Spleen (tissue), 11 donors: ENCODE results near the gene NTN1. TPM values are rescaled to one million over a fixed set of nuclear protein-coding genes. Genes with fewer than 3 reads are reported as not detected.
"Not testable (repeated sequence)": the region's sequence is repeated elsewhere in the genome, so short reads cannot be mapped to it uniquely, and the experiment has no call there.

Experiments used
- DNase-seq: peaks from one replicate; pipeline ENCODE4 v3.0.0-alpha.2; 2020
- H3K27ac ChIP-seq, 8 donors: fragments of 200-600 bp; sonication (generic) in 7 of 8; 1 replicate in 4 of 8; 2 replicates in 4 of 8; pipeline versions ENCODE4 v1.5.0 to v1.8.0; 2016 to 2021; ENCODE audit warnings: inconsistent platforms in 4 of 8, mild to moderate bottlenecking in 4 of 8, moderate library complexity in 1 of 8
- H3K27me3 ChIP-seq, 7 donors: fragments of 200-600 bp; sonication (generic) in 6 of 7; replicated peaks in 1 of 7; 1 replicate in 4 of 7; 2 replicates in 3 of 7; pipeline versions ENCODE4 v1.5.0 to v1.8.0; 2016 to 2021; ENCODE audit warnings: inconsistent platforms in 3 of 7, mild to moderate bottlenecking in 1 of 7
- H3K36me3 ChIP-seq, 6 donors: fragments of 200-600 bp; sonication (generic) in 5 of 6; 1 replicate in 4 of 6; 2 replicates in 2 of 6; pipeline versions ENCODE4 v1.5.0 to v1.8.0; 2016 to 2021; ENCODE audit warnings: inconsistent platforms in 2 of 6
- H3K4me1 ChIP-seq, 6 donors: fragments of 200-600 bp; sonication (generic) in 5 of 6; 1 replicate in 3 of 6; 2 replicates in 3 of 6; pipeline versions ENCODE4 v1.5.0 to v1.8.0; 2016 to 2021; ENCODE audit warnings: inconsistent platforms in 3 of 6
- H3K4me3 ChIP-seq, 8 donors: fragments of 200-600 bp; sonication (generic) in 7 of 8; 1 replicate in 4 of 8; 2 replicates in 4 of 8; pipeline versions ENCODE4 v1.5.0 to v1.8.0; 2016 to 2021; ENCODE audit warnings: inconsistent platforms in 4 of 8, mild to moderate bottlenecking in 4 of 8, moderate library complexity in 2 of 8
- H3K9me3 ChIP-seq, 8 donors: fragments of 200-600 bp; sonication (generic) in 7 of 8; 1 replicate in 4 of 8; 2 replicates in 4 of 8; pipeline versions ENCODE4 v1.5.0 to v1.8.0; 2016 to 2021; ENCODE audit warnings: inconsistent platforms in 4 of 8
- POLR2A ChIP-seq, 3 donors: fragments of 450-650 bp; IDR thresholded peaks; one replicate each; pipeline ENCODE4 v1.5.1; 2017; ENCODE audit warnings: antibody characterized with exemption in 3 of 3, mild to moderate bottlenecking in 1 of 3
- POLR2AphosphoS5 ChIP-seq, 3 donors: sonication (generic); formaldehyde crosslinking; IDR thresholded peaks; one replicate each; pipeline ENCODE4 v1.5.1; 2017; ENCODE audit warnings: antibody characterized with exemption in 3 of 3
- WGBS, 5 donors: extraction: QIAGEN DNeasy Blood & Tissue Kit in 3 of 5; methylation state at CpG; one replicate each; pipeline versions ENCODE4 v1.1.5 to v1.1.7; 2013 to 2018; 5-methylcytosine and 5-hydroxymethylcytosine counted together
- intact Hi-C: fragments of 100-400 bp; cut with DNase I; formaldehyde crosslinking; loops from one replicate; pipeline ENCODE4 v1.15.0; 2023; ENCODE audit warnings: low total_unique reads
- polyA plus RNA-seq, 3 donors: library from polyadenylated mRNA; stranded (reverse); fragments of 200-250 nt; gene quantifications; one replicate each; pipeline ENCODE4 v1.2.1, GENCODE V29; 2013
- total RNA-seq, 7 donors: library from RNA; depleted of rRNA in 3 of 7; stranded (reverse); fragments of >200 nt in 3 of 7; fragmentation: NEBNext Ultra II Directional in 4 of 7; extraction: Animal tissue kit (Norgen Biotek cat#: 25700) in 4 of 7; gene quantifications; one replicate each; pipeline versions ENCODE4 v1.1.0 to v1.2.1, GENCODE V29; 2016 to 2021
- TF ChIP-seq, protein P1 (sequence below), 11 experiments: fragments of 200-600 bp in 7 of 11; fragments of 450-650 bp in 4 of 11; sonication (generic) in 4 of 11; IDR thresholded peaks in 8 of 11; conservative IDR thresholded peaks in 3 of 11; 1 replicate in 7 of 11; 2 replicates in 4 of 11; pipeline versions ENCODE4 v1.4.0 to v1.8.0; 2016 to 2021; ENCODE audit warnings: antibody characterized with exemption in 11 of 11, inconsistent platforms in 4 of 11, mild to moderate bottlenecking in 1 of 11
- donor health status: healthy with polysubstance abuse.
- donor health status: DM: no; HTN: no; CAD: no; lungs with moderate emphysema.
- donor health status: DM: no; HTN: no; CAD: no.
- donor health status: Bipolar disorder and iron deficiency.
- donor health status: healthy.
- donor health status: DM: no; HTN: no; CAD: no.
- donor health status: DM: yes; HTN: yes; CAD: no.

NTN1 gene
- total and polyA plus RNA-seq, 10 donors: 0.07 to 0.43 (median 0.23) TPM; not detected in 2

DNA sequence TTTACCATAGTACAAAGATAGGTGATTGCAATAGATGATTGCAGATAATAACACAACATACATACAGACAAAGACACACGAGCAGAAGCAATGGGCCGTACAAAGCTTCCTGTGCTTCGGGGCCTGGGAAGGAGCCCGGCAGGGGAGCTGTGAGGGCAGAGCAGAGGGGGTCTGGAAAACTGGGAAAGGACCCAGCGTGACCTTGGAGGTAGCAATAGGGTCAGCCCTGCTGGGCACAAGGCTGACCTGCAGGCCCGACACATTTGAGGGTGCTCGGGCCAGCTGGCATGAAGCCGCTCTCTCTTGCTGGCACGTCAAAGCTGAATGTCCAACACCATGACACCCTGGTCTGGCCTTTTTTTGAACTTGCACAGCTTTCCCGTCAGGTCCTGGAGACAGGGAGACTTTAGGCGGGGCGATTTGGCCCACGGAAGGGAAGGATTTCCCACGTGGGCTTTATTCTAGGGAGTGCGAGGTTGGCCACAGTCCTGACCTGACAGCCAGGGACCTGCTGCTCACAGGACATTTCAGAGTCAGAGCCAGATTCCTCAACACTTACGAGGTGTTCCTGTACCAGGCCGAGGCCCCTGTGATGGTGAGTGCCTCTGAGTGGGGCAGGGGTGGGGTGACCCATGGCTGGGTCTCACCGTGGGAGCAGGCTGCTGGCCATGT, 83.2 kb downstream of the NTN1 start:
- TF ChIP-seq POLR2A (IDR thresholded peaks at IDR 0.05) (no peak), POLR2AphosphoS5 (IDR thresholded peaks at IDR 0.05) (no peak)
- TF ChIP-seq, protein P1, sequence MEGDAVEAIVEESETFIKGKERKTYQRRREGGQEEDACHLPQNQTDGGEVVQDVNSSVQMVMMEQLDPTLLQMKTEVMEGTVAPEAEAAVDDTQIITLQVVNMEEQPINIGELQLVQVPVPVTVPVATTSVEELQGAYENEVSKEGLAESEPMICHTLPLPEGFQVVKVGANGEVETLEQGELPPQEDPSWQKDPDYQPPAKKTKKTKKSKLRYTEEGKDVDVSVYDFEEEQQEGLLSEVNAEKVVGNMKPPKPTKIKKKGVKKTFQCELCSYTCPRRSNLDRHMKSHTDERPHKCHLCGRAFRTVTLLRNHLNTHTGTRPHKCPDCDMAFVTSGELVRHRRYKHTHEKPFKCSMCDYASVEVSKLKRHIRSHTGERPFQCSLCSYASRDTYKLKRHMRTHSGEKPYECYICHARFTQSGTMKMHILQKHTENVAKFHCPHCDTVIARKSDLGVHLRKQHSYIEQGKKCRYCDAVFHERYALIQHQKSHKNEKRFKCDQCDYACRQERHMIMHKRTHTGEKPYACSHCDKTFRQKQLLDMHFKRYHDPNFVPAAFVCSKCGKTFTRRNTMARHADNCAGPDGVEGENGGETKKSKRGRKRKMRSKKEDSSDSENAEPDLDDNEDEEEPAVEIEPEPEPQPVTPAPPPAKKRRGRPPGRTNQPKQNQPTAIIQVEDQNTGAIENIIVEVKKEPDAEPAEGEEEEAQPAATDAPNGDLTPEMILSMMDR (IDR thresholded peaks at IDR 0.05 in 8 of 11, conservative IDR thresholded peaks at IDR 0.05 in 3 of 11): no peak

DNA sequence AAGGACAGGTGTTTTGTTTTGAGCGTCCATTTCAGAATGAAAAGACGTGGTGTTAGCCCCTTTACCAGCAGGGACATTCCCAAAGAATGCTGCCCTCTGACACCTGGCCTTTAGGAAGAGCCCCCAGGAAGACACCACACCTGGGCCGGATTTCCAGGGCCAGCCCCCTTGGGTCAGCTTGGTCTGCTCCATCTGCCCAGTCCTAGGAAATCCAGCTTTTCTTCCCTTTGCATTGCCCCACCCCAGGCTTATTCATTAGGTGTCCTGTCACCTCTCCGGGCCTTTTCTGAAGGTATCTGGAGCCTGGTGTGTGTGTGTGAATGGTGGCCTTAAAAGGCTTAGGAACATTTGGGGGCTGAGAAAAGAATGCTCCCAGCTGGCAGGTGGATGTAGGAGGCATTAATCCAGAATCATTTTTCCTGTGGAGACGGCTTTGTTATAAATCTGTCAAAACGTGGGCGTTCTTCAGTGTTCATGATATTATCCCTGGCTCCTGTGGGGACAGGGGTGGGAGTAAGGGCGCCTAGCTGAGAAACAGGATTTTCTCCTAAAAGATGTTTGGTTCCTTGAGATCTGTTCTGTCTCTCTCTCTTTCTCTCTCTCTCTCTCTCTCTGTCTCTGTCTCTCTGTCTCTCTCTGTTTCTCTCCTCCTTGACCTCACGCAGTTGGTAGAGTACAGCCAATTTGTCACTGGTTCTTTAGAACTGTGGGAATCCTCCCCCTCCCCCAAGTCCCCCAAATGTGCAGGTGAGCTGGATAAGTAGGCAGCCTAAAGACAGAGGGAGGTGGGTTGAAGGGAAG, 84.0 kb downstream of the NTN1 start:
- Histone ChIP-seq H3K4me1 (no peaks in the 10 kb centered on the region), H3K4me3 (no peak overlapping the region), H3K9me3 (peaks cover 0 to 13% (median 0%) of the 10 kb centered on the region in 8 donors), H3K36me3 (no peaks in the 10 kb centered on the region), H3K27me3 (no peaks in the 10 kb centered on the region), H3K27ac (no peak overlapping the region)
- intact Hi-C loops: no loop called here
- no peak for TF ChIP-seq POLR2AphosphoS5 (IDR thresholded peaks at IDR 0.05)
- 76 to 89% (median 82%) methylated on average over 9 of the region's 9 CpGs for WGBS, 5 donors
- DNase-seq: no peak

More for the DNA sequence above, 83.2 kb downstream of the NTN1 start:
- Histone ChIP-seq H3K4me1 (no peaks in the 10 kb centered on the region), H3K27ac (no peak overlapping the region), H3K27me3 (no peaks in the 10 kb centered on the region), H3K4me3 (no peak overlapping the region), H3K36me3 (no peaks in the 10 kb centered on the region), H3K9me3 (peaks cover 0 to 13% (median 0%) of the 10 kb centered on the region in 8 donors)
- no peak for DNase-seq
- intact Hi-C loops: no loop called here
- 86 to 93% (median 88%) methylated on average over 17 to 18 of the region's 18 CpGs for WGBS, 5 donors

DNA sequence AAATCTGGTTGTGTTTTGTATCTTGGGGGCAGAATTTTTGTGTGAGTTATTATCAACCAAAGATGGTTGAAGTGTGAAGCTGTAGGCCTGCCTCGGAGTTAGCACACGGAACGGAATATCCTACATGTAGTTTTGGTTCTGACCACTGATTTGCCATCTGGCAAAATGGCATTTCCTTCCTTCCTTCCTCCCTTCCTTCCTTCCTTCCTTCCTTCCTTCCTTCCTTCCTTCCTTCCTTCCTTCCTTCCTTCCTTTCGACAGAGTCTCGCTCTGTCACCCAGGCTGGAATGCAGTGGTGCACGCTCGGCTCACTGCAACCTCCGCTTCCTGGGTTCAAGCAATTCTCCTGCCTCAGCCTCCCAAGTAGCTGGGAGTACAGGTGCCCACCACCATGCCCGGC, 85.0 kb downstream of the NTN1 start:
- DNase-seq, intact Hi-C loops, H3K36me3 ChIP-seq, H3K27ac ChIP-seq, H3K27me3 ChIP-seq, H3K4me1 ChIP-seq, H3K4me3 ChIP-seq: not testable (repeated sequence)
- 74 to 88% (median 79%) methylated on average over 9 of the region's 9 CpGs for WGBS, 5 donors
- peaks cover 0 to 13% (median 0%) of the 10 kb centered on the region in 8 donors for H3K9me3 ChIP-seq

DNA sequence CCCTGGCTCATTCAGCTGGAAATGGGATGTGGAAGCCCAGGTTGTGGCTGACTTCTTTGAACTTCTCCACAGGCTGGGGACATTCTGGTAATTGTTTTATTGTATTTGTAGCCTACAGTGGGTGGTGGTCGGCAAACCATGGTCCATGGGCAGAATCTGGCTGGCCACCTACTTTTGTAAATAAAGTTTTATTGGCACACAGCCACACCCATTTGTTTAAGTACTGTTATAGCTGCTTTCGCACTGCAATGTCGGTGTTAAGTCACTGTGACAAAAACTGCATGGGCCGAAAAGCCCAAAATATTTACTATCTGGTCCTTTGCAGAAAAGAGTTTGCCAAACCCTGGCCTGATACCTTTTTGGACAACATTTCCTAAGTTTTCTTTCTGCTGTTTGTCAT, 86.2 kb downstream of the NTN1 start:
- H3K36me3 ChIP-seq: no peaks in the 10 kb centered on the region
- 89 to 94% (median 91%) methylated on average over 4 of the region's 4 CpGs for WGBS, 5 donors

More for the DNA sequence above, 86.2 kb downstream of the NTN1 start:
- H3K9me3 ChIP-seq: peaks cover 0 to 1% (median 0%) of the 10 kb centered on the region in 8 donors
- no peak overlapping the region for H3K4me3 ChIP-seq
- no peak overlapping the region for H3K27ac ChIP-seq
- intact Hi-C loops: no loop called here
- no peaks in the 10 kb centered on the region for H3K27me3 ChIP-seq
- no peaks in the 10 kb centered on the region for H3K4me1 ChIP-seq
- no peak for DNase-seq
- TF ChIP-seq, protein P1 (IDR thresholded peaks at IDR 0.05 in 8 of 11, conservative IDR thresholded peaks at IDR 0.05 in 3 of 11): no peak
- TF ChIP-seq POLR2A (IDR thresholded peaks at IDR 0.05): no peak
- no peak for TF ChIP-seq POLR2AphosphoS5 (IDR thresholded peaks at IDR 0.05)
